HG03139 (cell line): Measurements from ENCODE around the gene MAP4K4.
"Not testable (repeated sequence)": the region's sequence is repeated elsewhere in the genome, so short reads cannot be mapped to it uniquely, and the experiment has no call there.

Source experiments
- ATAC-seq: cut with Tn5 transposase; IDR thresholded peaks from one replicate; pipeline ENCODE4 v1.9.1; 2021; ENCODE audit not compliant: unreplicated experiment

The MAP4K4 gene

GRCh38 chr2:101741775-101742520, 44.4 kb downstream of the MAP4K4 start:
- ATAC-seq, result no peak

- ATAC-seq, result no peak
Measured at GRCh38 chr2:101742547-101742946, 45.0 kb downstream of the MAP4K4 start.

GRCh38 chr2:101743288-101743687, 45.8 kb downstream of the MAP4K4 start:
- ATAC-seq, result no peak

- no peak for ATAC-seq
Measured at GRCh38 chr2:101744832-101745231, 47.3 kb downstream of the MAP4K4 start.

GRCh38 chr2:101745711-101746694, 48.5 kb downstream of the MAP4K4 start:
- ATAC-seq, result no peak

DNA sequence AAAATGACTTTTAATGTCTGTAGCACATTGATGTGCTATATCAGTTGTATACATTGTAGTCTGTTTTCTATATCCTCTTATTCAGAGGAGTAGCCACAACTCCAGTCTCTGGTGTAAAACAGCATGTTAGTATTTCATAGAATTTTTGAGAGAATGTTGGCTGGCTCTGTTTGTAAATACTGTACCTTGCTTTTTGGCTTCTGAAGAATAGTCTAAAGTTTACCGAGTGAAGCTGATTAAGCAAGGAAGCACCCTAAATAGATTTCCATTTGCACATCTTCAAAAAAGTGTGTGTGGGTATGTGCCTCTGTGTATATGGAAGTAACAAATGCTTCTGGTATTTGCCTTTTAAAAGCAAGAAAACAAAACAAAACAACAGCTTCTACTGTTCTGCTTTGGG, 50.5 kb downstream of the MAP4K4 start:
- no peak for ATAC-seq

- ATAC-seq, result not testable (repeated sequence)
Measured at GRCh38 chr2:101748462-101748861, 51.0 kb downstream of the MAP4K4 start.

GRCh38 chr2:101750688-101751087, 53.2 kb downstream of the MAP4K4 start:
- no peak for ATAC-seq

DNA sequence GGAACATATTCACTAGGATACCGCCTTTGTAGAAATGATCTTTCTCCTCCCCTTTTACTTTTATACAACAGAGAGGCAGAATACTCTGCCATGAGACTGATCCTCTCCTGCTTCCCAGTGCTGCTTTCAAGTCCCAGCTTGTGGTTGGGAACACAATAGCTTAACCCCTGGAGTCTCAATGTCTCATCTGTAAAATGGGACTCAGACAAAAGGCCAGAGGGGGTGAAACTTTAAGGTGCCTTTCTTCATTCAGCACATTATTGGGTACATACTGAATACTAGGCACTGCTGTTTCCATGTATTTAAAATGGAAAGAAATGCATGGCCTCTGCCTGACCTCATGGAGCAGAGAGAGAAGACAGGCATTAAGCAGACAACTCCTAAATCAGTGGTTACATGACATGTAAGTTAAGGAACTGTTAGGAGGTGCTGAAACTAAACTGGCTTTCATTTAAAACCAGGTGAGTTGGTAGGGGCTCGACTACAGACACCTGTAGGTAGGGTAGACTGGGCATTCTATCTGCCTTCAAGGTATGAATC, 53.8 kb downstream of the MAP4K4 start:
- ATAC-seq, result no peak

GRCh38 chr2:101751875-101752619, 54.5 kb downstream of the MAP4K4 start:
- peak; percentile 81 for ATAC-seq

DNA sequence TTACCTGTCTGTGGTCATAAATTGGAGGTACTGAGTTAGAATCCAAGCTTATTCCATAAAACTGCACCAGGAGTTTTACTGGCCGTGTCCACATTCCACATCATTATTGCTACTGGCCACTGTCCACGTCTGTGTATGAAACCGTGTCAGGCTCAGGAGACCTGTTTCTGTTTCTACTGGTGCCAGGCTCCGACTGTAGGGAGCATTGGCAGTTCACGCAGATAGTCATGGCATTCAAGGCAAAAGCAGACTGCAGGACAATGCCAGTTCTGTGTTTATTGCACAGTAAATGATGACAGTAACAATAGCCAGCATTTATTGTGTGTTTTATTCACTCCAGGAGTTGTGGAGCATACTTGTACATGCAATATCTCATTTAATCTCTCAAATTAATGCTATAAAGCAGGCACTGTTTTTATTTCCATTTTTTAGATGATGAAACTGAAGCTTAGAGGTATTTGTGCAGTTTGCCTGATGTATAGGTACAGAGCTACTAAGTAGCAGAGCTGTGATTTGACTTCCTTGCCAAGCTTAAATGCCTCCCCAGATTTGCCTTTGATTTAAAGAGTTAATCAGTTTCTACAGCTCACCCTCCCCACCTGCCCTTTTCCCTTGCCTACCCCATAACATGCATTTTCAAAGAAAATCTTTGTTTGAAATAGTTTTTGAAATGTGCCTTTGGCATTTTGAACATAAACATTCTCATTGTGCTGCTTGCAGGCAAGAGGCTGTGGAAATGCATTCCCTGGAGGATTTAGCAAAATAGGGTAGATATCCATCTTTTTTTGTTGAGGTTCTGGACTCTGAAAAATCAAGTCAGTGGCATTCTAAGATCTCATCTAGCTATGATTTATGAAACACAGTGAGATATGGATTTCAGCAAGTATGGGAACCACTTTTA, 55.5 kb downstream of the MAP4K4 start:
- ATAC-seq, result no peak

- ATAC-seq, result no peak
Measured at GRCh38 chr2:101753720-101754490, 56.4 kb downstream of the MAP4K4 start.

DNA sequence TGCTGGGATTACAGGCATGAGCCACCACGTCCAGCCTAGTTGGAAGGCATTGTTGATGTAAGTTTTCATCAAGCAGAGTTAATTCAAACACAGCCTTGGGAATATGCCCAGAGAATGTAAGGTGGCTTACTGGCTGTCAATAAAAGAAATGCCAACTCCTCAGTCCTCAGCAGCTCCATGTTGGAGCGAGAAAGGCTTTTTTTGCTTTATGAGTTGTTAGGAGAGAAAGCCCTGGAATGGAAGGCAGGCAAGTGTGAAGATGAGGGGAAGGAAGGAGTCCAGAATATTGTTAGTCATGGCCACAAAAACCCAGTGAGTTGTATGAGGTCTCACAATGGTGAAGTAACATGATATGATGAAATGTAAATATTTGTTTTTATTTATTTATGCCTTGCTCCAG, 57.1 kb downstream of the MAP4K4 start:
- ATAC-seq, result no peak

DNA sequence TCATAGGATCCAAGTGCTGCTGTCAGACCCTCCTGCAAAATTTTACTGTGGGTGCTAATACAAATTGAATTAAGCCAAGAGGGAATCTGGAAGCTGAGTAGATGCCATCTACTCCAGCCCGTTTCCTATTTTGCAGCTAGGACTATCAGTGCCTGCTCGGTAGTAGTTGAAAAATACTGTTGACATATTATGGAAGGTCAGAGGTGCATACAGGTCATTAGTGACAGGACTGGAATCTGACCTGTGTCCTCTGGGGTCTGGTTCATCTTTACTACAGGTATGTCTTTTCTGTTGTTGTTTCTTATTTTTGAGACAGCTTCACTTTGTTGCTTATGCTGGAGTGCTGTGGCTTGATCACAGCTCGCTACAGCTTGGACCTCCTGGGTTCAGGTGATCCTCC, 58.8 kb downstream of the MAP4K4 start:
- no peak for ATAC-seq

DNA sequence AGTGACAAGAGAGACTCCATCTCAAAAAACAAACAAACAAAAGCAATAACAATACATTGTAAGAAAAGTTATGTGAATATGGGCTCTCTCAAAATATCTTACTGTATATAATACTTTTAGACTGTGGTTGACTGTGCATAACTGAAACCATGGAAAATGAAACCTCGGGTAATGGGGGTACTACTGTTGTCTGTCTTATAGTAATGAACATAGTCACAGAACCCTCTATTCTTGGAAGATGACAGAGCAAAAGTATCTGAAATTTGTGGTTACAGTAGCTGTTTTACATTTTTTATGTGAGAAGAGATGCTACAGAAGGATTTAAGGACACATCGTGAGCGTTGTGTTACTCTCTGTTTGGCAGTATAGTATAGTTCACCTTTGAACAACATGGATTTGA, 60.5 kb downstream of the MAP4K4 start:
- ATAC-seq, result peak; percentile 51

DNA sequence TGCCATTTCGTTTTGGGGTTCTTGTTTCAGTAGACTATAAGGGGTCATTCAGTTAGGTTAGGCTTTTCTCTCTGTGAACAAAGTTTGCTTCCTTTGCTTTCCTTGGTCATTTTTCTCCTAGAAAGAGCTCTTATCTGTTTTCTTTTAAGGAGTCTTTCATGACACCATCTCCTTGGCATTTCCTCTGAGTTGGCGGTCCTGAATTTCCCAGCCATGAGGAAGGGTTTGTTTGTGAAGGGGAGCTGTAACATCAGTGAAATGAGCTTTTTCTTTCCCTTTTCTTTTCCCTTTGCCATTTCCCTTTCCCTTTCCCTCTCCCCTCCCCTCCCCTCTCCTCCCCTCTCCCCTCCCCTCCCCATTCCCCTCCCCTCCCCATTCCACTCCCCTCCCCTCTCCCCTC, 61.7 kb downstream of the MAP4K4 start:
- no peak for ATAC-seq

DNA sequence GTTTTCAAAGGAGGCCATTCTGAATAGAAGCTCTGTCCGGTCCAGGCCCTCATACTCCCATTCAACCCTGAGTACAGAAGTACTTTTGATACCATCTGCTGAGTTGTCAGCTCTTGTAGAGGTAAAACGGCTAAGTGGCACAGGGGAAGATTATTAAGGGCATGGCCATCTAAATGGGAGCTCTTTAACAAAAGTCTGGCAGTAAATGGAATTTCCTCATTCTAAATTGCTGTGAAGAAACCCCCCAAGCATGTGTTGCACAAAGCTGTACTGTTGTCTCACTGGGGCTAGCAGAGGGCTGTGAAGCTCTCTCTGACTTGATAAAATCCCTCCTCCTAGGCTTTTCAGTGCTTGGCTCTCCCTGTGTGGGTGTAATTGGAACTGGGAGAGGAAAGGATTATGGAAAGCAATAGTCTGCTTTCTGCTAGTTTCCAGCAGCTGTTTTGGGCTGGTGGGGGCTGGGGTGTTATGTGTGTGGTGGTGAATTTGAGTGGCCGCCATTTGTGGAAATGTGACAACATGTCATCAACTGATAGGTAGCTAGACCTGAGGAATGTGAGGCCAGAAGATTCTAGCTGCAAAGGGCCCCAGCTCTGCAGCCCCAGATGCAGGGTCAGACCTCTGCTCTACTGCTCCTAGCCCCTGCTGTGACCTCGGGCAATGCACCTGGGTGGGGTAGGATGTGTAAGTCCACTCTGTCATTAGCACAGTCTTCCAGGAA, 65.1 kb downstream of the MAP4K4 start:
- ATAC-seq, result no peak

GRCh38 chr2:101763496-101764333, 66.2 kb downstream of the MAP4K4 start:
- ATAC-seq, result no peak
